K562 (cell line): ENCODE measurements around the gene MAP2.

Source experiments
- BDP1 ChIP-seq: IDR thresholded peaks from 3 replicates; pipeline ENCODE4 v1.6.1; 2011; ENCODE audit not compliant: insufficient read length, insufficient read depth
- GATAD2A ChIP-seq: fragments of 450-650 bp; IDR thresholded peaks from 2 replicates; pipeline ENCODE4 v1.6.1; 2017
- JUN ChIP-seq, 2 experiments: sonication (generic) in 1 of 2; formaldehyde crosslinking in 1 of 2; IDR thresholded peaks; 2 replicates each; pipeline versions ENCODE4 v1.6.1 to v1.8.0; 2012 to 2022; ENCODE audit warnings: borderline replicate concordance in 2 of 2, mild to moderate bottlenecking in 2 of 2, improper control_type of control experiment in 1 of 2, low read depth in 1 of 2, low read length in 1 of 2, missing genetic modification reagents in 1 of 2
- POLR2AphosphoS5 ChIP-seq: IDR thresholded peaks from 2 replicates; pipeline ENCODE4 v1.6.1; 2011; ENCODE audit warnings: mild to moderate bottlenecking, low read depth, low read length, moderate library complexity; ENCODE audit not compliant: control insufficient read depth, insufficient read depth
- TSC22D4 ChIP-seq: fragments of 450-650 bp; IDR thresholded peaks from 2 replicates; pipeline ENCODE4 v1.6.1; 2016; ENCODE audit warnings: missing genetic modification characterization, missing biosample characterization, control low read depth
- ZBED1 ChIP-seq: IDR thresholded peaks from 2 replicates; pipeline ENCODE4 v1.6.1; 2014
- ZNF407 ChIP-seq: fragments of 450-650 bp; IDR thresholded peaks from 2 replicates; pipeline ENCODE4 v1.6.1; 2016; ENCODE audit warnings: low read depth
- TF ChIP-seq, protein P1 (sequence below): sonication (generic); formaldehyde crosslinking; IDR thresholded peaks from 2 replicates; pipeline ENCODE4 v1.8.0; 2022; ENCODE audit warnings: missing genetic modification reagents, mild to moderate bottlenecking, borderline replicate concordance

DNA sequence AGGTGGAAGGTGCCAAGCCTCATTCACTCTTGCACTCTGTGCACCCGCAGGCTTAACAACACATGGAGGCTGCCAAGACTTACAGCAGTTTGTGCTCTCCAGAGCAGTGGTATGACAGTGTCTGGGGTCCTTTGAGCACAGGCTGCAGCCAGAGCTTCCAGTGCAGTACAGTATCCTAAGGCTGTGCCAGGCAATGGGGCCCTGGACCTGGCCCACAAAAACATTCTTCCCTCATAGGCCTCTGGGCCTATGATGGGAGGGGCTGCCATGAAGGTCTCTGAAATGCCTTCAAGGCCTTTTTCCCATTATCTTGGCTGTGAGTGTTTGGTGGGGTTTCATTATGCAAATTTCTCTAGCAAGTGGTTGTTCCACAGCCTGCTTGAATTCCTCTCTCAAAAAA lies 74.8 kb downstream of the MAP2 start:
- TF ChIP-seq, protein P1, sequence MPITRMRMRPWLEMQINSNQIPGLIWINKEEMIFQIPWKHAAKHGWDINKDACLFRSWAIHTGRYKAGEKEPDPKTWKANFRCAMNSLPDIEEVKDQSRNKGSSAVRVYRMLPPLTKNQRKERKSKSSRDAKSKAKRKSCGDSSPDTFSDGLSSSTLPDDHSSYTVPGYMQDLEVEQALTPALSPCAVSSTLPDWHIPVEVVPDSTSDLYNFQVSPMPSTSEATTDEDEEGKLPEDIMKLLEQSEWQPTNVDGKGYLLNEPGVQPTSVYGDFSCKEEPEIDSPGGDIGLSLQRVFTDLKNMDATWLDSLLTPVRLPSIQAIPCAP (CRISPR knock-in tag): no peak
- TF ChIP-seq BDP1 (no peak), ZBED1 (no peak), POLR2AphosphoS5 (no peak), TSC22D4 (tag) (no peak), GATAD2A (no peak), ZNF407 (no peak), JUN (IDR thresholded peaks at IDR 0.05; ENCODE audit: borderline replicate concordance, low read depth, low read length) (no peak), JUN (CRISPR knock-in tag; IDR thresholded peaks at IDR 0.05; ENCODE audit: borderline replicate concordance) (no peak)
